ENCODE results near the gene APOBEC2. TPM values are rescaled to one million over a fixed set of nuclear protein-coding genes. Genes with fewer than 3 reads are reported as not detected.

Gene APOBEC2
- total RNA-seq, 1 experiment from 2014 or later = not detected

GRCh38 chr6:41049521-41049920, 3.5 kb upstream of the APOBEC2 start:
- no peak overlapping the region for H3K4me2 ChIP-seq (ENCODE audit: low read length)
- H3K79me2 ChIP-seq (ENCODE audit: insufficient read depth, low read length) = no peaks in the 10 kb centered on the region
- intact Hi-C loops (cut with micrococcal nuclease) = no loop called here
- ChIA-PET POLR2A (no interaction called here), RAD21 (ENCODE audit: low non-redundant PET in 1 of 2, low total read pairs in 2 of 2, uncharacterized antibody in 2 of 2, unreplicated experiment in 2 of 2) (no interaction called here), CTCF (interaction anchor here (1.8 kb wide), 1 partner anchor 11 kb away, joined by 7 read pairs; the partner anchor contains the start of gene UNC5CL)
- no peaks in the 10 kb centered on the region for H4K20me1 ChIP-seq (ENCODE audit: insufficient read depth)
- TF ChIP-seq, protein P1, sequence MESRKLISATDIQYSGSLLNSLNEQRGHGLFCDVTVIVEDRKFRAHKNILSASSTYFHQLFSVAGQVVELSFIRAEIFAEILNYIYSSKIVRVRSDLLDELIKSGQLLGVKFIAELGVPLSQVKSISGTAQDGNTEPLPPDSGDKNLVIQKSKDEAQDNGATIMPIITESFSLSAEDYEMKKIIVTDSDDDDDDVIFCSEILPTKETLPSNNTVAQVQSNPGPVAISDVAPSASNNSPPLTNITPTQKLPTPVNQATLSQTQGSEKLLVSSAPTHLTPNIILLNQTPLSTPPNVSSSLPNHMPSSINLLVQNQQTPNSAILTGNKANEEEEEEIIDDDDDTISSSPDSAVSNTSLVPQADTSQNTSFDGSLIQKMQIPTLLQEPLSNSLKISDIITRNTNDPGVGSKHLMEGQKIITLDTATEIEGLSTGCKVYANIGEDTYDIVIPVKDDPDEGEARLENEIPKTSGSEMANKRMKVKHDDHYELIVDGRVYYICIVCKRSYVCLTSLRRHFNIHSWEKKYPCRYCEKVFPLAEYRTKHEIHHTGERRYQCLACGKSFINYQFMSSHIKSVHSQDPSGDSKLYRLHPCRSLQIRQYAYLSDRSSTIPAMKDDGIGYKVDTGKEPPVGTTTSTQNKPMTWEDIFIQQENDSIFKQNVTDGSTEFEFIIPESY (IDR thresholded peaks at IDR 0.05; ENCODE audit: extremely low read depth, insufficient replicate concordance, low read length) = no peak
- TF ChIP-seq EZH2phosphoT487 (IDR thresholded peaks at IDR 0.05; ENCODE audit: borderline replicate concordance) = no peak
- no peak overlapping the region for H3K9ac ChIP-seq (ENCODE audit: low read length)
- H3K4me3 ChIP-seq (replicated peaks in 1 of 2; ENCODE audit: low read depth in 1 of 2, low read length in 2 of 2) = no peak overlapping the region
- no peaks in the 10 kb centered on the region for H3K9me3 ChIP-seq (ENCODE audit: control insufficient read depth in 1 of 2, insufficient read depth in 1 of 2, low read depth in 1 of 2, low read length in 2 of 2)
- H3K36me3 ChIP-seq (ENCODE audit: control insufficient read depth in 1 of 2, insufficient read depth in 2 of 2, low read length in 2 of 2) = no peaks in the 10 kb centered on the region
- ATAC-seq = no peak
- no peaks in the 10 kb centered on the region for H3K27me3 ChIP-seq (ENCODE audit: insufficient read depth, low read length)
- H3K9me2 ChIP-seq (ENCODE audit: insufficient read depth) = no peaks in the 10 kb centered on the region
- H3K4me1 ChIP-seq (ENCODE audit: control insufficient read depth in 1 of 2, insufficient read depth in 2 of 2, low read length in 2 of 2) = no peaks in the 10 kb centered on the region
- no TSS peak for BruUV-seq (replicated peaks)
- no peak overlapping the region for H2AFZ ChIP-seq (ENCODE audit: low read depth, low read length, poor library complexity, severe bottlenecking)
- H3K27ac ChIP-seq (ENCODE audit: low read depth, low read length) = no peak overlapping the region
- DNase-seq (ENCODE audit: low read depth, low spot score) = no peak

GRCh38 chr6:41049955-41050354, 3.0 kb upstream of the APOBEC2 start:
- ATAC-seq = no peak
- H3K27me3 ChIP-seq (ENCODE audit: insufficient read depth, low read length) = no peaks in the 10 kb centered on the region
- H3K4me3 ChIP-seq (replicated peaks in 1 of 2; ENCODE audit: low read depth in 1 of 2, low read length in 2 of 2) = no peak overlapping the region
- no peak for TF ChIP-seq SIN3A (IDR thresholded peaks at IDR 0.05; ENCODE audit: low read depth)
- H3K4me2 ChIP-seq (ENCODE audit: low read length) = no peak overlapping the region
- ChIA-PET CTCF (interaction anchor here (1.8 kb wide), 1 partner anchor 11 kb away, joined by 7 read pairs; the partner anchor contains the start of gene UNC5CL), RAD21 (ENCODE audit: low non-redundant PET in 1 of 2, low total read pairs in 2 of 2, uncharacterized antibody in 2 of 2, unreplicated experiment in 2 of 2) (no interaction called here), POLR2A (no interaction called here)
- no peak for DNase-seq (ENCODE audit: low read depth, low spot score)
- H3K4me1 ChIP-seq (ENCODE audit: control insufficient read depth in 1 of 2, insufficient read depth in 2 of 2, low read length in 2 of 2) = no peaks in the 10 kb centered on the region
- intact Hi-C loops (cut with micrococcal nuclease) = no loop called here
- H3K9ac ChIP-seq (ENCODE audit: low read length) = no peak overlapping the region
- no peaks in the 10 kb centered on the region for H3K9me2 ChIP-seq (ENCODE audit: insufficient read depth)
- H4K20me1 ChIP-seq (ENCODE audit: insufficient read depth) = no peaks in the 10 kb centered on the region
- H3K79me2 ChIP-seq (ENCODE audit: insufficient read depth, low read length) = no peaks in the 10 kb centered on the region
- H3K27ac ChIP-seq (ENCODE audit: low read depth, low read length) = no peak overlapping the region
- H3K9me3 ChIP-seq (ENCODE audit: control insufficient read depth in 1 of 2, insufficient read depth in 1 of 2, low read depth in 1 of 2, low read length in 2 of 2) = no peaks in the 10 kb centered on the region
- H3K36me3 ChIP-seq (ENCODE audit: control insufficient read depth in 1 of 2, insufficient read depth in 2 of 2, low read length in 2 of 2) = no peaks in the 10 kb centered on the region
- no peak overlapping the region for H2AFZ ChIP-seq (ENCODE audit: low read depth, low read length, poor library complexity, severe bottlenecking)
- no TSS peak for BruUV-seq (replicated peaks)
